OCI-LY7 (cell line): Measurements from ENCODE around the gene PPFIBP1. TPM values are rescaled to one million over a fixed set of nuclear protein-coding genes. Genes with fewer than 3 reads are reported as not detected.

Source experiments
- BruUV-seq: library from RNA; stranded (reverse); fragments of 400-500 nt; replicated peaks from 2 replicates; lab custom pipeline; 2021; lab: Mats Ljungman, UMichigan
- CTCF ChIA-PET: fragments of 300-600 bp; sonication (Branson Sonifier 250); formaldehyde crosslinking; loops from one replicate; lab custom pipeline; 2022; ENCODE audit warnings: antibody characterized with exemption; ENCODE audit not compliant: unreplicated experiment; lab: Charles Lee
- POLR2A ChIA-PET: fragments of 300-600 bp; sonication (Branson Sonifier 250); formaldehyde crosslinking; loops from one replicate; lab custom pipeline; 2022; ENCODE audit warnings: antibody characterized with exemption; lab: Charles Lee
- DNase-seq: peaks from one replicate; pipeline ENCODE4 v3.0.0-alpha.2; 2015; ENCODE audit warnings: low spot score
- H2AFZ ChIP-seq: fragments of 200-600 bp; sonication (generic), shearing (Covaris generic); 2 replicates; pipeline ENCODE4 v1.6.1; 2014; ENCODE audit warnings: mild to moderate bottlenecking, antibody characterized with exemption, low read length, moderate library complexity
- H3K27ac ChIP-seq: fragments of 200-600 bp; sonication (generic); 2 replicates; pipeline ENCODE4 v1.5.1; 2014; ENCODE audit warnings: mixed run types, low read depth, mild to moderate bottlenecking, moderate library complexity, low read length, inconsistent platforms; ENCODE audit not compliant: poor library complexity, severe bottlenecking
- H3K36me3 ChIP-seq: fragments of 200-600 bp; sonication (generic); 2 replicates; pipeline ENCODE4 v1.6.1; 2014; ENCODE audit warnings: mild to moderate bottlenecking, antibody characterized with exemption, low read length, moderate library complexity, mixed read lengths; ENCODE audit not compliant: insufficient read depth
- H3K4me1 ChIP-seq: fragments of 200-600 bp; sonication (generic); 2 replicates; pipeline ENCODE4 v1.5.1; 2014; ENCODE audit warnings: mild to moderate bottlenecking, low read length; ENCODE audit not compliant: insufficient read depth, poor library complexity, severe bottlenecking
- H3K4me2 ChIP-seq: fragments of 200-600 bp; sonication (generic); 2 replicates; pipeline ENCODE4 v1.6.1; 2014; ENCODE audit warnings: mild to moderate bottlenecking, low read length
- H3K4me3 ChIP-seq: fragments of 200-600 bp; sonication (generic); 2 replicates; pipeline ENCODE4 v1.5.1; 2014; ENCODE audit warnings: mild to moderate bottlenecking, low read depth, low read length; ENCODE audit not compliant: poor library complexity, severe bottlenecking
- H3K79me2 ChIP-seq: fragments of 200-600 bp; sonication (generic); 2 replicates; pipeline ENCODE4 v1.6.1; 2016; ENCODE audit warnings: low read depth, mild to moderate bottlenecking, low read length, moderate library complexity, mixed read lengths; ENCODE audit not compliant: insufficient read depth
- H3K9me2 ChIP-seq: fragments of 200-600 bp; sonication (generic); 2 replicates; pipeline ENCODE4 v1.6.1; 2016; ENCODE audit warnings: mild to moderate bottlenecking, low read length, mixed read lengths; ENCODE audit not compliant: insufficient read depth
- H3K9me3 ChIP-seq: fragments of 200-600 bp; sonication (generic); 2 replicates; pipeline ENCODE4 v1.6.1; 2014; ENCODE audit warnings: mild to moderate bottlenecking, mixed run types, low read length, mixed read lengths
- H4K20me1 ChIP-seq: fragments of 200-600 bp; sonication (generic); 2 replicates; pipeline ENCODE4 v1.6.1; 2014; ENCODE audit warnings: mild to moderate bottlenecking, antibody characterized with exemption, low read length, moderate library complexity, mixed read lengths; ENCODE audit not compliant: insufficient read depth
- CTCF ChIP-seq: fragments of 200-600 bp; sonication (generic); conservative IDR thresholded peaks from 2 replicates; pipeline ENCODE4 v1.5.1; 2014; ENCODE audit warnings: mild to moderate bottlenecking, antibody characterized with exemption, low read length, moderate library complexity, mixed read lengths
- EZH2phosphoT487 ChIP-seq: fragments of 200-600 bp; sonication (generic); IDR thresholded peaks from 2 replicates; pipeline ENCODE4 v1.6.1; 2018; ENCODE audit warnings: low read depth, borderline replicate concordance, mild to moderate bottlenecking, mixed run types, antibody characterized with exemption, low read length, moderate library complexity, mixed read lengths
- intact Hi-C: fragments of 100-400 bp; cut with micrococcal nuclease; formaldehyde crosslinking; loops from one replicate; pipeline ENCODE4 v1.10.0; 2022; ENCODE audit not compliant: unreplicated experiment
- total RNA-seq, 2 experiments: library from RNA; depleted of rRNA in 1 of 2; stranded (reverse); fragments of >200 nt in 1 of 2; shearing (Covaris generic) in 1 of 2; gene quantifications; 2 replicates each; pipeline ENCODE4 v1.2.3, GENCODE V29; 2014 to 2022

Gene PPFIBP1
- total RNA-seq, 2 experiments from 2014 or later: 7.3 to 14.6 TPM

- peaks cover 8% of the 10 kb centered on the region; the same call in 1 of the 2 replicates for H3K79me2 ChIP-seq
- H3K4me3 ChIP-seq: no peak overlapping the region
- no peaks in the 10 kb centered on the region for H3K9me3 ChIP-seq
- BruUV-seq: no TSS peak
- intact Hi-C loops: no loop called here
- ChIA-PET POLR2A (interaction anchor here (0.6 kb wide), 1 partner anchor 698 kb away, joined by 3 read pairs; no protein-coding TSS in a partner anchor), CTCF (no interaction called here)
- H3K9me2 ChIP-seq: no peaks in the 10 kb centered on the region
- H3K27ac ChIP-seq: no peak overlapping the region
- H2AFZ ChIP-seq: no peak overlapping the region
- no peak for DNase-seq
- H3K36me3 ChIP-seq: no peaks in the 10 kb centered on the region
- TF ChIP-seq EZH2phosphoT487: no peak
- TF ChIP-seq CTCF: no peak
- no peak overlapping the region for H3K4me2 ChIP-seq
- H4K20me1 ChIP-seq: no peaks in the 10 kb centered on the region
- H3K4me1 ChIP-seq: peaks cover 39% of the 10 kb centered on the region
These were observed 4.8 kb downstream of the PPFIBP1 start for GRCh38 chr12:27528788-27529187.

GRCh38 chr12:27530157-27530922 is 6.3 kb downstream of the PPFIBP1 start:
- TF ChIP-seq CTCF (no peak), EZH2phosphoT487 (no peak)
- H3K9me3 ChIP-seq: no peaks in the 10 kb centered on the region
- no peak overlapping the region for H3K27ac ChIP-seq
- H2AFZ ChIP-seq: peak overlapping the region; percentile 38
- CTCF ChIA-PET: interaction anchor here (1.4 kb wide), 1 partner anchor 10 kb away, joined by 3 read pairs; no protein-coding TSS in a partner anchor
- DNase-seq: peak; percentile 21
- H3K36me3 ChIP-seq: no peaks in the 10 kb centered on the region
- peak overlapping the region; percentile 44 for H3K4me2 ChIP-seq
- H3K79me2 ChIP-seq: no peaks in the 10 kb centered on the region; the same call in 1 of the 2 replicates
- peaks cover 48% of the 10 kb centered on the region for H3K4me1 ChIP-seq
- intact Hi-C loops: no loop called here
- no peaks in the 10 kb centered on the region for H4K20me1 ChIP-seq
- H3K4me3 ChIP-seq: no peak overlapping the region
- H3K9me2 ChIP-seq: no peaks in the 10 kb centered on the region
- no TSS peak for BruUV-seq
- POLR2A ChIA-PET: interaction anchor here (0.6 to 1.7 kb wide), 3 partner anchors 9 to 25 kb away, joined by 3 to 8 read pairs (median 4); no protein-coding TSS in a partner anchor

- no peak overlapping the region for H3K4me3 ChIP-seq
- TF ChIP-seq EZH2phosphoT487 (no peak), CTCF (no peak)
- H3K4me1 ChIP-seq: peaks cover 55% of the 10 kb centered on the region
- no peak for DNase-seq
- no peaks in the 10 kb centered on the region for H3K9me2 ChIP-seq
- intact Hi-C loops: no loop called here
- H3K9me3 ChIP-seq: no peaks in the 10 kb centered on the region
- H3K4me2 ChIP-seq: no peak overlapping the region
- ChIA-PET POLR2A (interaction anchor here (0.5 to 3.0 kb wide), 5 partner anchors 9 to 1677 kb away, joined by 3 to 12 read pairs (median 3); partner anchors contain the start of gene PPFIBP1), CTCF (interaction anchor here (1.4 kb wide), 1 partner anchor 11 kb away, joined by 3 read pairs; no protein-coding TSS in a partner anchor)
- no TSS peak for BruUV-seq
- H3K27ac ChIP-seq: no peak overlapping the region
- H2AFZ ChIP-seq: no peak overlapping the region
- no peaks in the 10 kb centered on the region for H4K20me1 ChIP-seq
- peaks cover 6% of the 10 kb centered on the region; the same call in 1 of the 2 replicates for H3K79me2 ChIP-seq
- H3K36me3 ChIP-seq: no peaks in the 10 kb centered on the region
These were observed 7.9 kb downstream of the PPFIBP1 start for GRCh38 chr12:27531896-27532295.
